Left ventricle myocardium inferior (tissue), 1 donor: ENCODE data around the gene HECA. TPM values are rescaled to one million over a fixed set of nuclear protein-coding genes. Genes with fewer than 3 reads are reported as not detected.
"Not testable (repeated sequence)": the region's sequence is repeated elsewhere in the genome, so short reads cannot be mapped to it uniquely, and the experiment has no call there.

Source experiments
- DNase-seq: peaks from one replicate; pipeline ENCODE4 v3.0.0-alpha.2; 2020
- H3K27ac ChIP-seq: fragments of 200-600 bp; replicated peaks from 2 replicates; pipeline ENCODE4 v1.8.0; 2021
- H3K27me3 ChIP-seq: fragments of 200-600 bp; 2 replicates; pipeline ENCODE4 v1.8.0; 2021; ENCODE audit warnings: low read depth
- H3K36me3 ChIP-seq: fragments of 200-600 bp; 2 replicates; pipeline ENCODE4 v1.8.0; 2021
- H3K4me1 ChIP-seq: fragments of 200-600 bp; 2 replicates; pipeline ENCODE4 v1.8.0; 2021
- H3K4me3 ChIP-seq: fragments of 200-600 bp; 2 replicates; pipeline ENCODE4 v1.8.0; 2021; ENCODE audit warnings: mild to moderate bottlenecking, moderate library complexity
- H3K9me3 ChIP-seq: fragments of 200-600 bp; replicated peaks from 2 replicates; pipeline ENCODE4 v1.8.0; 2021
- intact Hi-C: fragments of 100-400 bp; cut with micrococcal nuclease; formaldehyde crosslinking; loops from one replicate; pipeline ENCODE4 v1.11.0; 2022
- total RNA-seq: library from RNA; stranded (reverse); fragmentation: NEBNext Ultra II Directional; extraction: Animal tissue kit (Norgen Biotek cat#: 25700); gene quantifications from one replicate; pipeline ENCODE4 v1.2.1, GENCODE V29; 2021
- TF ChIP-seq, protein P1 (sequence below): fragments of 200-600 bp; IDR thresholded peaks from 2 replicates; pipeline ENCODE4 v1.8.0; 2021; ENCODE audit warnings: antibody characterized with exemption, mild to moderate bottlenecking, borderline replicate concordance
- donor health status: DM: no; HTN: yes; CAD: no; lungs with severe emphysema.

HECA gene
- total RNA-seq, 1 donor from 2014 or later, result 46.0 TPM

DNA sequence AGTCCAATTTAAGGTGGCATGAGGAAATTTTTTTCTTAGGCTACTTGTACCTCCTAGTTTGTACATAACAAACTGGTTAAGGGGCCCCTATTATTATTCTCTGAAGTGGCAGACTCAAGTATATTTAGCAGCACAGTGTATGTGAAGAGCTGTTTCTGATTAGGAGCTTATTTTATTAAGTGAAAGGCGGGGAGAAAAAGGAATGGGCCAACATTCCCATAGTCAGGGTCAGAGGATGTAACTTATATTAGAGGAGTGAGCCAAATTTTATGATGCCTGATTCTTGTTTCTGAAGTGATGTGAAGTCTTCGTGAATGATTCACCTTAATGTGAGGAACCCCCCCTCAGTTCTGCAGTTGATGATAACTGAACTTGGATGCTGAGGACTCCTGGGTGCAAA is 2.8 kb downstream of the HECA start:
- H3K4me1 ChIP-seq, result peaks cover 68% of the 10 kb centered on the region
- H3K27me3 ChIP-seq, result no peaks in the 10 kb centered on the region
- H3K27ac ChIP-seq, result peak overlapping the region; percentile 98
- no peaks in the 10 kb centered on the region for H3K36me3 ChIP-seq
- H3K9me3 ChIP-seq, result no peaks in the 10 kb centered on the region
- intact Hi-C loops, result no loop called here
- peak overlapping the region; percentile 78 for H3K4me3 ChIP-seq
- TF ChIP-seq, protein P1, sequence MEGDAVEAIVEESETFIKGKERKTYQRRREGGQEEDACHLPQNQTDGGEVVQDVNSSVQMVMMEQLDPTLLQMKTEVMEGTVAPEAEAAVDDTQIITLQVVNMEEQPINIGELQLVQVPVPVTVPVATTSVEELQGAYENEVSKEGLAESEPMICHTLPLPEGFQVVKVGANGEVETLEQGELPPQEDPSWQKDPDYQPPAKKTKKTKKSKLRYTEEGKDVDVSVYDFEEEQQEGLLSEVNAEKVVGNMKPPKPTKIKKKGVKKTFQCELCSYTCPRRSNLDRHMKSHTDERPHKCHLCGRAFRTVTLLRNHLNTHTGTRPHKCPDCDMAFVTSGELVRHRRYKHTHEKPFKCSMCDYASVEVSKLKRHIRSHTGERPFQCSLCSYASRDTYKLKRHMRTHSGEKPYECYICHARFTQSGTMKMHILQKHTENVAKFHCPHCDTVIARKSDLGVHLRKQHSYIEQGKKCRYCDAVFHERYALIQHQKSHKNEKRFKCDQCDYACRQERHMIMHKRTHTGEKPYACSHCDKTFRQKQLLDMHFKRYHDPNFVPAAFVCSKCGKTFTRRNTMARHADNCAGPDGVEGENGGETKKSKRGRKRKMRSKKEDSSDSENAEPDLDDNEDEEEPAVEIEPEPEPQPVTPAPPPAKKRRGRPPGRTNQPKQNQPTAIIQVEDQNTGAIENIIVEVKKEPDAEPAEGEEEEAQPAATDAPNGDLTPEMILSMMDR, result no peak
- no peak for DNase-seq

DNA sequence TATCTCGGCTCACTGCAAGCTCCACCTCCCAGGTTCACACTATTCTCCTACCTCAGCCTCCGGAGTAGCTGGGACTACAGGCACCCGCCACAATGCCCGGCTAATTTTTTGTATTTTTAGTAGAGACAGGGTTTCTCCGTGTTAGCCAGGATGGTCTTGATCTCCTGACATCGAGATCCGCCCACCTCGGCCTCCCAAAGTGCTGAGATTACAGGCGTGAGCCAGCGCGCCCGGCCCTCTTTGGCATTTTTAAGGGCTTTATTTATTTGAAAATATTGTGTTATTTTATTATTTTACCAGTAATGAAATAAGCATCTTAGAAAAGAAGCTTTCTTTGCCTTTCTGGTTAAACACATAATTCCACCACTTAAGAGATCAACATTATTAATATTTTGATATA is 6.0 kb downstream of the HECA start:
- H3K27me3 ChIP-seq, H3K36me3 ChIP-seq, H3K27ac ChIP-seq, intact Hi-C loops, H3K4me3 ChIP-seq, H3K9me3 ChIP-seq, DNase-seq: not testable (repeated sequence)
- H3K4me1 ChIP-seq, result peaks cover 79% of the 10 kb centered on the region

DNA sequence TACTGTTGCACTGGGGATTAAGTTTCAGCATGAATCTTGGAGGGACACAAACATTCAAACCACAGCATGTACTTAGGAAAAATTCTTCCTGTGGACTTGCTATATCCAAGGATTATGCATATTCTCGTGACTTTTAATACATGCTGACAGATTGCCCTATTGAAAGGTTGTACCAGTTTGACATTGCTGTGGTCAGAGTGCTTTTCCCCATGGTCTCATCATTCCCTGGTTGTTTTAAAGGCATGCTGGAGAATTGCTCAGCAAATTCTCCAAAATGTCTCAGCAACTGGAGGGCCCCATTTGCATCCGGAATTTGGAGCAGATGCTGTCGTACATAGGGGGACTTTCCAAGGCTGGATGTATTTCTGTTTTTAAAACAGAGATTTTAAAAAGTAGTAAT is 7.4 kb downstream of the HECA start:
- no peak for DNase-seq
- H3K4me1 ChIP-seq, result peaks cover 81% of the 10 kb centered on the region
- H3K27me3 ChIP-seq, result no peaks in the 10 kb centered on the region
- H3K27ac ChIP-seq, result no peak overlapping the region
- intact Hi-C loops, result no loop called here
- H3K9me3 ChIP-seq, result no peaks in the 10 kb centered on the region
- TF ChIP-seq, protein P1, result no peak
- no peak overlapping the region for H3K4me3 ChIP-seq
- no peaks in the 10 kb centered on the region for H3K36me3 ChIP-seq

DNA sequence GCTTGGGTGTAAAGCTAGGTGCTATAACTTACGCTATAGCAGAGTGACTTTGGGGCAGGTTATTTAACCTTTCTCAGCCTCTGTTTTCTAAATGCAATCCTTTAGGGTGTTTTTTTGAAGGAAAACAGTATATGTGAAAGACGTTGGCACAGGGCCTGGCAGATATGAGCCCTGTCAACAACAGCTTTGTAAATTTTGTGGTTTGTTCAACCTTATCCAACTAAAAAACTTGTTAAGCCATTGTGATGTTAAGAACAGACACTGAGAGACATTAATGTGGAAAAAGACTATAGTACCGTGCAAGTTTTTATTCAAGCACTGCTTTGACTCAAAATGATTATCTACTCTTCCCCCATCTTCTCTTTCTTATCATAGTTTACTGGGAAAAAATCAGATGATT is 8.2 kb downstream of the HECA start:
- H3K4me1 ChIP-seq, result peaks cover 81% of the 10 kb centered on the region
- H3K9me3 ChIP-seq, result no peaks in the 10 kb centered on the region
- TF ChIP-seq, protein P1, result no peak
- no peak overlapping the region for H3K27ac ChIP-seq
- H3K36me3 ChIP-seq, result no peaks in the 10 kb centered on the region
- DNase-seq, result no peak
- intact Hi-C loops, result no loop called here
- H3K4me3 ChIP-seq, result no peak overlapping the region
- no peaks in the 10 kb centered on the region for H3K27me3 ChIP-seq

DNA sequence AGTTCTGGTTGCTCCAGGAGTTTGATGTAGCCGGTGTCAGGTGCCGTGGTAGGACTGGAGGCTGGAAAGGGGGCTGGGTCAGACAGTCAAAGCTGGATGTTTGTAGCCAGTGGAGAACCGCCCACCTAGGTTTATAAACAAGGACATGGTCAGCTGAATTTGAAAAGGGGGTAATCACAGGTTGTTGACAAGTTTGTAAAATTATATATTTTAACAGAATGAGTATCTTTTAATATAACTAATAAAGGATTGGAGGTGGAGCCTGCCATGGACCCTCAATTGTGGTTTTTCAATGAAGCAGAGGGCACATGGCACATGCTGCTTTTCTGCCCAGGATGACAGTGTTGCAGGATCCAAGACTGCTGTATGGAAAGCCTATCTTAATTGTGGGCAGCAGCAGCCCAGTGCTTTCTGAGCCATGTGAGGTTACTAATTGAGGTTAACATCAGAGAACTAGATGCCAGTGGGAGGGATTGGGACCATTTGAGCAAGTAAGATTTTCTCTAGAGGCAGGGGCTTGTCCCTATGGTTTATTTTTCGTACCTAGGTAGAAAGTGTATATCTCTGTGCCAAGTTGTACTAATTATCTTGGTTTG is 9.7 kb downstream of the HECA start:
- no peak overlapping the region for H3K27ac ChIP-seq
- H3K36me3 ChIP-seq, result no peaks in the 10 kb centered on the region
- TF ChIP-seq, protein P1, result no peak
- peaks cover 81% of the 10 kb centered on the region for H3K4me1 ChIP-seq
- H3K27me3 ChIP-seq, result no peaks in the 10 kb centered on the region
- intact Hi-C loops, result no loop called here
- H3K9me3 ChIP-seq, result no peaks in the 10 kb centered on the region
- no peak for DNase-seq
- H3K4me3 ChIP-seq, result no peak overlapping the region

DNA sequence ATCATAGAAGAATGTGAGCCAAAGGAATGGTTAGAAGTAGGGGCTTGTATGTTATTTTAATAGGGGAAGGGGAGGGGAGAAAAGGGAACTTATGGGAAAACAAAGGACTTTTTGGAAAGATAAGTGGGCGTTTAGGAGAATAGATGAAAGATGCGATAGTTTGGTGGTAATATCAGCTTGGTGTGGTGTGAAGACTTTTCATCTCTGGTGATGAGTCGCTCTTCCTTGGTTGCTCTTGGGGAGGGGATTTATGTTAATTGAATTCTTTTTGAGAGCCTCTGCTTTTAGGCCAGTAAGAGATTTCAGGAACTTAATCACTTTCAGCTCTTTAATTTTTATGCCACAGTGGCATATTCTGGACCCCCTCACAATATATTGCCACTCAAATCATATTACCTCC is 10.8 kb downstream of the HECA start:
- Histone ChIP-seq H3K4me1 (peaks cover 87% of the 10 kb centered on the region), H3K36me3 (no peaks in the 10 kb centered on the region), H3K27me3 (no peaks in the 10 kb centered on the region), H3K4me3 (no peak overlapping the region), H3K27ac (no peak overlapping the region), H3K9me3 (no peaks in the 10 kb centered on the region)
- intact Hi-C loops, result no loop called here
- no peak for DNase-seq
- TF ChIP-seq, protein P1, result no peak
